ENCODE measurements around the gene PLCG1. TPM values are rescaled to one million over a fixed set of nuclear protein-coding genes. Genes with fewer than 3 reads are reported as not detected.

PLCG1 gene
- polyA plus RNA-seq, 1 experiment = 54.6 TPM

DNA sequence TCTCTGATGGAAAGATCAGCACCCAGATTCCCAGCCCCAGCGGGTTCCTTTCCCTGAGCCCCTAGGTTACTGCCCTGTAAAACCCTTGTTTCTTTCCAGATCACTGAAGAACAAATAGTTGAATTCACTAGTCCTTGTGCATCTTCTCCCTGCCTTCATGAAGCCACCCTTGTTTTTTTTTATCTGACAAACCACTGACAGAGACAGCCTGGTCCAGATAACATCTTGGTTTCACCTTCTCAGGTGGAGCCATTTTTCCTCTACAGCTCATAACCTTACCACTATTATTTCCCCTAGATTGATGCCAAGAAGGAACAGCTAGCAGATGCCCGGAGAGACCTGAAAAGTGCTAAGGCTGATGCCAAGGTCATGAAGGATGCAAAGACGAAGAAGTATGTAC, 15.9 kb upstream of the PLCG1 start:
- CTCF ChIA-PET = interaction anchor here (0.6 to 1.5 kb wide), 3 partner anchors 14 to 153 kb away, joined by 3 to 6 read pairs (median 6); no protein-coding TSS in a partner anchor
- no peak for DNase-seq (ENCODE audit: low read depth, low spot score)
- H3K9me3 ChIP-seq (ENCODE audit: control insufficient read depth, insufficient read depth, low read length) = no peaks in the 10 kb centered on the region
- H3K27me3 ChIP-seq (ENCODE audit: control insufficient read depth, insufficient read depth, low read length) = no peaks in the 10 kb centered on the region
- POLR2A ChIA-PET = interaction anchor here (0.6 kb wide), 1 partner anchor 36 kb away, joined by 5 read pairs; no protein-coding TSS in a partner anchor
- TF ChIP-seq, protein P1, sequence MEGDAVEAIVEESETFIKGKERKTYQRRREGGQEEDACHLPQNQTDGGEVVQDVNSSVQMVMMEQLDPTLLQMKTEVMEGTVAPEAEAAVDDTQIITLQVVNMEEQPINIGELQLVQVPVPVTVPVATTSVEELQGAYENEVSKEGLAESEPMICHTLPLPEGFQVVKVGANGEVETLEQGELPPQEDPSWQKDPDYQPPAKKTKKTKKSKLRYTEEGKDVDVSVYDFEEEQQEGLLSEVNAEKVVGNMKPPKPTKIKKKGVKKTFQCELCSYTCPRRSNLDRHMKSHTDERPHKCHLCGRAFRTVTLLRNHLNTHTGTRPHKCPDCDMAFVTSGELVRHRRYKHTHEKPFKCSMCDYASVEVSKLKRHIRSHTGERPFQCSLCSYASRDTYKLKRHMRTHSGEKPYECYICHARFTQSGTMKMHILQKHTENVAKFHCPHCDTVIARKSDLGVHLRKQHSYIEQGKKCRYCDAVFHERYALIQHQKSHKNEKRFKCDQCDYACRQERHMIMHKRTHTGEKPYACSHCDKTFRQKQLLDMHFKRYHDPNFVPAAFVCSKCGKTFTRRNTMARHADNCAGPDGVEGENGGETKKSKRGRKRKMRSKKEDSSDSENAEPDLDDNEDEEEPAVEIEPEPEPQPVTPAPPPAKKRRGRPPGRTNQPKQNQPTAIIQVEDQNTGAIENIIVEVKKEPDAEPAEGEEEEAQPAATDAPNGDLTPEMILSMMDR (IDR thresholded peaks at IDR 0.05; ENCODE audit: low read depth, low read length) = no peak
- no peak overlapping the region for H3K27ac ChIP-seq (ENCODE audit: low read depth, low read length)
- H3K4me3 ChIP-seq (ENCODE audit: low read depth, low read length) = no peak overlapping the region

DNA sequence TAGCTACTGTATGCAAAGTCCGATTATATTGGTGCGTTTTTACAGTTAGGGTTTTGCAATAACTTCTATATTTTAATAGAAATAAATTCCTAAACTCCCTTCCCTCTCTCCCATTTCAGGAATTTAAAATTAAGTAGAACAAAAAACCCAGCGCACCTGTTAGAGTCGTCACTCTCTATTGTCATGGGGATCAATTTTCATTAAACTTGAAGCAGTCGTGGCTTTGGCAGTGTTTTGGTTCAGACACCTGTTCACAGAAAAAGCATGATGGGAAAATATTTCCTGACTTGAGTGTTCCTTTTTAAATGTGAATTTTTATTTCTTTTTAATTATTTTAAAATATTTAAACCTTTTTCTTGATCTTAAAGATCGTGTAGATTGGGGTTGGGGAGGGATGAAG, 13.7 kb upstream of the PLCG1 start:
- Histone ChIP-seq H3K27me3 (ENCODE audit: control insufficient read depth, insufficient read depth, low read length) (no peaks in the 10 kb centered on the region), H3K4me3 (ENCODE audit: low read depth, low read length) (no peak overlapping the region), H3K9me3 (ENCODE audit: control insufficient read depth, insufficient read depth, low read length) (no peaks in the 10 kb centered on the region), H3K27ac (ENCODE audit: low read depth, low read length) (no peak overlapping the region)
- CTCF ChIA-PET = no interaction called here
- POLR2A ChIA-PET = no interaction called here
- TF ChIP-seq, protein P1 (IDR thresholded peaks at IDR 0.05; ENCODE audit: low read depth, low read length) = no peak
- DNase-seq (ENCODE audit: low read depth, low spot score) = no peak

DNA sequence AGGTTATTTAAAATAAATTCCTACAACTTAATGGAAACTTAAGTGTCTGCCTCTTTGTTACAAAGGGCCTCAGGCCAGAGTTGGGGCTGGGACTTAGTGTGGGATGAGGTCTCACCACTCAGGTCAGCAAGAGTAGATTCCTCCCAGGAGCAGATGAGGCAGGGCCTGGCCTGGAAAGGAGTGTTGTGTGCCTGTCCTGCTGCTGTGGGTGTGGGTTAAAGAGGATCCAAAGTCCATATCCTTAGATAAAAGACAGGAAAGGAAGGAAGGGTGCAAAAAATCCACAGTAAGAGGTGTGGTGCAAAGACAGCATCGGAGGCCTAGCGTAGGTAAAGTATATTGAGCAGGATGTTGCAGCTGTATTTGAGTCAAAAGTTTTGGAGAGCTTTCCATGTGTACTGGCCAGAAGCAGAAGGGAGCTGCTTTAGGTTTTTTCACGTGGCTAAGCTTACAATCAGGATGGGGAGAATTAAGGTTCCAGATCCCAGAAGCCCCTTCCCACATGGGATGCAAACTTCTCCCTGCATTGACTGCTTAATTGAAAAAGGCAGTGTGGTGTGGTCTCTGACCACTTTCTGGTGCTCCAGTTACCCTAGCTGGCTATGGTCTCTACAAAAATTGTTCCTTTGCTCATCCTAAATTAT, 12.8 kb upstream of the PLCG1 start:
- POLR2A ChIA-PET = no interaction called here

DNA sequence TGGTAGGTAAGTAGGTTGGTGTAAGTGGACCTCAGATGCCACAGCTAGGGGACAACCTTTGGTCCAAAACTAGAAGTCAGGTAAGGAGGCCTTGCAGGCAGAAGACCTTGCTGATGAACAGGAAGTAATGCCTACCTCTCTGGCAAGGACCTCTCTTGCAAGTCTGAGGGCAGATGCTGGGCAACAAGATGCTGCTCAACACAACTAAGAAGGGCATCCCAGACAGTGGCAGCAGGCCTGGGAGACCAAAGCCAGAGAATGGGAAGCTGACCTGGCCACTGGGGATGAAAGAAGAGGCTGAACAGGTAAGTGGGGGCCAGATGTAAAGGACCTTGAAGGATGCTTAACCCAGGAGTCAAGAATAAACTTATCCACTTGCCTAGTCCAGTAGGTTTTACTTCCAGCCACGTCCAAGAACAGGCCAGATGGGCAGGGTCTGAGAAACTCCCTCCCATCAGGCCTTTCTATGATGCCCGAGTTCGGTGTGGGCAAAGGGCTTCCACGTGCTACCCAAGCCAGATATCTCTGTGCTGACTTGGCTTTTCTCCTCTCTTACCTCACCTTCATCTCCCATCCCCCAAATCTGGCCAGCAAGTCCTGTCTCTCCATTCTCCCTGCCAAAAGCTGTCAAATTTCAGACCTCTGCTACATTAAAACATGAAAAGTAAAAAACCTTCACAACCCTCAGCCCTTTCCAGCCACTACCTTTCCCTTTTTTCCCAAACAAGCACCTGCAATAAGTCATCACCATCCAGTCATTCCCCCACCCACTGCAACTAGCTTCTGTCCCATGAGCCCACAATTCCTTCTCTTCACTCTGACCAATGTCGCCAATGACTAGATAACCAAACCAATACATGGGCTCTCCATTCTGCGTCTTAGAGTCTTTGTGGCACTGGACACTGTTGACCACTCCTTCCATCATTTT, 11.5 kb upstream of the PLCG1 start:
- CTCF ChIA-PET = interaction anchor here (1.2 kb wide), 1 partner anchor 9 kb away, joined by 3 read pairs; no protein-coding TSS in a partner anchor

More for the DNA sequence above, 12.8 kb upstream of the PLCG1 start:
- H3K4me3 ChIP-seq (ENCODE audit: low read depth, low read length) = no peak overlapping the region
- no peaks in the 10 kb centered on the region for H3K9me3 ChIP-seq (ENCODE audit: control insufficient read depth, insufficient read depth, low read length)
- CTCF ChIA-PET = interaction anchor here (1.0 kb wide), 2 partner anchors 11 to 215 kb away, joined by 3 to 5 read pairs; no protein-coding TSS in a partner anchor
- no peaks in the 10 kb centered on the region for H3K27me3 ChIP-seq (ENCODE audit: control insufficient read depth, insufficient read depth, low read length)
- TF ChIP-seq, protein P1 (IDR thresholded peaks at IDR 0.05; ENCODE audit: low read depth, low read length) = no peak
- DNase-seq (ENCODE audit: low read depth, low spot score) = no peak
- H3K27ac ChIP-seq (ENCODE audit: low read depth, low read length) = no peak overlapping the region

More for the DNA sequence above, 11.5 kb upstream of the PLCG1 start:
- Histone ChIP-seq H3K4me3 (ENCODE audit: low read depth, low read length) (no peak overlapping the region), H3K27me3 (ENCODE audit: control insufficient read depth, insufficient read depth, low read length) (no peaks in the 10 kb centered on the region), H3K9me3 (ENCODE audit: control insufficient read depth, insufficient read depth, low read length) (no peaks in the 10 kb centered on the region), H3K27ac (ENCODE audit: low read depth, low read length) (peak overlapping the region; percentile 21)
- TF ChIP-seq, protein P1 (IDR thresholded peaks at IDR 0.05; ENCODE audit: low read depth, low read length) = no peak
- DNase-seq (ENCODE audit: low read depth, low spot score) = no peak
- POLR2A ChIA-PET = no interaction called here

Data from AG04450 (cell line).